ENCODE data around the gene C19orf12.

The C19orf12 gene

DNA sequence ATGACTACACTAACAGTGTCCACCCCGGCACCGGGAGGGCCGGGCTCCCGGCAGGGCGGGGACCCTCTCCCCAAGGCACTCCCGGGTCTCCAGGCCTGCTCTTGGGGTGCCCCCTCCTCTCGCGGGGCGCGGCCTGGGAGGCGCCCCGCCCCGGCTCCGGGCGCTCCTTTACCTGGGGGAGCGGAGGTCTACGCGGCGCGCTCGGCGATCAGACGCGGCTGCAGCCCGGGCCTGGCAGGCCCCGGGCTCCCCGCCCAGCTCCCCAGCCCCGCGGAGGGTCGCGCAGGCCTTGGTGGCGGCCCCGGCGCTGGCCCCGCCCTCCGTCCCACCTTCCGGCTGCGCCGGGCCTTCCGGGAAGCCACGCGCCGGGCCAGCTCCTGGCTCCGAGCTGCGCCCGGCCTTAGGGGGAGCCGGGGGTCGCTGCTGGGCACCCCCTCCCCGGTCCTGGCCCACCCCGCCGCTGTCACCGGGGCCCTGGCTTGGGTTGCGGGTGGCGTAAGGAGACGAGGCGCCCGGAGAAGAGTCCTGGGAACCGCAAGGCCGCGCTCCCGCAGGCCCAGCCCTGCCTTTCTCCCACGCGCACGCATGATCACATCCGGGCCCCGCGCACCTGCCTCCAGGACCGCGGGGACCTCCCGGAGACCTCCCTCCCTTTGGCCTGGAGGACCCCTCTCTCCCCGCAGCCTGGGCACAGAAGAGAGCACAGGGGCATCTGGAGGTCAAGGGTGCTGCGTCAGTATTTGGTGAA is at the start of gene C19orf12:
Gene C19orf12, minus strand, starts transcription at position 309 of the 748 bp plus-strand sequence. CDS start 6,848 bp downstream, outside the sequence.
- peak within 1 kb of the TSS; percentile 75 for H3K4me3 ChIP-seq (replicated peaks; ENCODE audit: low read depth, low read length)
- TF ChIP-seq, protein P1, sequence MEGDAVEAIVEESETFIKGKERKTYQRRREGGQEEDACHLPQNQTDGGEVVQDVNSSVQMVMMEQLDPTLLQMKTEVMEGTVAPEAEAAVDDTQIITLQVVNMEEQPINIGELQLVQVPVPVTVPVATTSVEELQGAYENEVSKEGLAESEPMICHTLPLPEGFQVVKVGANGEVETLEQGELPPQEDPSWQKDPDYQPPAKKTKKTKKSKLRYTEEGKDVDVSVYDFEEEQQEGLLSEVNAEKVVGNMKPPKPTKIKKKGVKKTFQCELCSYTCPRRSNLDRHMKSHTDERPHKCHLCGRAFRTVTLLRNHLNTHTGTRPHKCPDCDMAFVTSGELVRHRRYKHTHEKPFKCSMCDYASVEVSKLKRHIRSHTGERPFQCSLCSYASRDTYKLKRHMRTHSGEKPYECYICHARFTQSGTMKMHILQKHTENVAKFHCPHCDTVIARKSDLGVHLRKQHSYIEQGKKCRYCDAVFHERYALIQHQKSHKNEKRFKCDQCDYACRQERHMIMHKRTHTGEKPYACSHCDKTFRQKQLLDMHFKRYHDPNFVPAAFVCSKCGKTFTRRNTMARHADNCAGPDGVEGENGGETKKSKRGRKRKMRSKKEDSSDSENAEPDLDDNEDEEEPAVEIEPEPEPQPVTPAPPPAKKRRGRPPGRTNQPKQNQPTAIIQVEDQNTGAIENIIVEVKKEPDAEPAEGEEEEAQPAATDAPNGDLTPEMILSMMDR (IDR thresholded peaks at IDR 0.05; ENCODE audit: low read depth, low read length, missing control alignments), result no peak
- no peak for DNase-seq (ENCODE audit: extremely low read depth, low read depth)

- TF ChIP-seq, protein P1 (IDR thresholded peaks at IDR 0.05; ENCODE audit: low read depth, low read length, missing control alignments), result no peak
- H3K4me3 ChIP-seq (replicated peaks; ENCODE audit: low read depth, low read length), result no peak overlapping the region
- DNase-seq (ENCODE audit: extremely low read depth, low read depth), result no peak
These were observed 49.3 kb upstream of the C19orf12 start for GRCh38 chr19:29764361-29764760.

DNA sequence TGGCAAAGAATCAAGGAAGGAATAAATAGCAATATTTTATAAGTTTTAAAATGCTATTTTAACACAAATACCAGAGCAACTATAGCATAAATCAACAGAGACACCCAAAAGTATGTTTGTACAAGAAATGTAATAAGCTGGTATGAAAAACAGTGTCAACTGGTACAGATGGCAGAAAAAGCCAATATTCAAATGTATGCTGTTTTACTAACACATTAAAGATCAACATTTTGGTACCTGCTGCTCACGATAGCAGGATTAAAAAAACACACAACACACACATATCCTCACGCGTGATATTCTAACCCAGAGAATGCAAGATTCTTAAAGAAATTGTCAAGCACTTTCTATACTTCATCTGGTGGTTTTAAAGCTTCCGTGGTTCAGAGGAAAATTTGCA is 48.1 kb upstream of the C19orf12 start:
- no peak overlapping the region for H3K4me3 ChIP-seq (replicated peaks; ENCODE audit: low read depth, low read length)
- no peak for DNase-seq (ENCODE audit: extremely low read depth, low read depth)
- TF ChIP-seq, protein P1 (IDR thresholded peaks at IDR 0.05; ENCODE audit: low read depth, low read length, missing control alignments), result no peak

GRCh38 chr19:29761575-29762232 is 46.6 kb upstream of the C19orf12 start:
- TF ChIP-seq, protein P1 (IDR thresholded peaks at IDR 0.05; ENCODE audit: low read depth, low read length, missing control alignments), result no peak
- DNase-seq (ENCODE audit: extremely low read depth, low read depth), result no peak

DNA sequence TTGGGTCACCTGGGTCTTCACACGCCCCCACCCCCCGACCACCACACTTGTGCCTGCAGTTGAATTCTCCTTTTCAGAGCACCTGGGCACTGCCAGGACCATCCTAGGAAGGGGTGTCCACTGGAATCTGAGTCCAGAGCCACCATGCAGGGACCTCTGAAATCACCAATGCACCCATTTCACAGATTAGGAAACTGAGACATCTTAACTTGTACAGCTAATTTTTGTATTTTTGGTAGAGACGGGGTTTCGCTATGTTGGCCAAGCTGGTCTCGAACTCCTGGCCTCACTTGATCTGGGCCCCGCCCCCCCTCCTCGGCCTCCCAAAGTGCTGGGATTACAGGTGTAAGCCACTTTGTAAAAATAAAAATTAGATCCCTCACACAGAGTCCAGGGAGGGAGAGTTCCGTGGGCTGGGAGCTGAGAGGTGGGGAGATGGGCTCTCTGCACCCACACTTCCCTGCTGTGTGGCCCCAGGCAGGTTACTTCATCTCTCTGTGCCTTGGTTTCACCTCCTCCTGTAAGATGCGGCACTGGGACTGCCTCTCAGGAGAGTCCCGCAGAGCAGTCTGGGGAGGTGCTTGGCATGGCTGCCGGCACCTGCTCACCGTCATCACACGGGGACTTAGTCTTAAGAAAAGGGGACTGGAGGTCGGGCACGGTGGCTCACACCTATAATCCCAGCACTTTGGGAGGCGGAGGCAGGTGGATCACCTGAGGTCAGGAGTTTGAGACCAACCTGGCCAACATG is 45.9 kb upstream of the C19orf12 start:
- H3K4me3 ChIP-seq (replicated peaks; ENCODE audit: low read depth, low read length), result no peak overlapping the region
- no peak for DNase-seq (ENCODE audit: extremely low read depth, low read depth)
- TF ChIP-seq, protein P1 (IDR thresholded peaks at IDR 0.05; ENCODE audit: low read depth, low read length, missing control alignments), result no peak

More at GRCh38 chr19:29761575-29762232, 46.6 kb upstream of the C19orf12 start:
- no peak overlapping the region for H3K4me3 ChIP-seq (replicated peaks; ENCODE audit: low read depth, low read length)

DNA sequence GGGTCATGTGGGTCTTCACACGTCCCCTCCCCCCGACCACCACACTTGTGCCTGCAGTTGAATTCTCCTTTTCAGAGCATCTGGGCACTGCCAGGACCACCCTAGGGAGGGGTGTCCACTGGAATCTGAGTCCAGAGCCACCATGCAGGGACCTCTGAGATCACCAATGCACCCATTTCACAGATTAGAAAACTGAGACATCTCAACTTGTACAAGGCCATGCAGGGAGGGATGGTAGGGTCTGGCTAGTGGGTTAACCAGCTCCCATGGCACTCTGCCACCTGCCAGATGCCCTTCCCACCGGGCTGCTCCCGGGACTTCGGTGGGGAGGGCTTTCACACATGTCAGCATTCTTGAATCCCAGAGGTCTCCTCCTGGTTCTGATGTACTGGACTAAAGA is 44.3 kb upstream of the C19orf12 start:
- TF ChIP-seq, protein P1 (IDR thresholded peaks at IDR 0.05; ENCODE audit: low read depth, low read length, missing control alignments), result no peak
- no peak for DNase-seq (ENCODE audit: extremely low read depth, low read depth)
- no peak overlapping the region for H3K4me3 ChIP-seq (replicated peaks; ENCODE audit: low read depth, low read length)

Measured in HFF-Myc (cell line).